H9 (cell line): ENCODE results near the gene TEAD1. TPM values are rescaled to one million over a fixed set of nuclear protein-coding genes. Genes with fewer than 3 reads are reported as not detected.

ENCODE experiments used
- DNase-seq: peaks from one replicate; pipeline ENCODE4 v3.0.0-alpha.2; 2017
- H2AFZ ChIP-seq: one replicate; pipeline ENCODE4 v1.6.1; 2013; ENCODE audit warnings: mild to moderate bottlenecking, low read length, control low read depth, moderate library complexity
- H2AK5ac ChIP-seq: 2 replicates; pipeline ENCODE4 v1.6.1; 2013; ENCODE audit warnings: low read length, control low read depth, mixed read lengths; ENCODE audit not compliant: insufficient read length
- H2BK120ac ChIP-seq: one replicate; pipeline ENCODE4 v1.6.1; 2013; ENCODE audit warnings: low read depth, mild to moderate bottlenecking, low read length, control low read depth, inconsistent platforms; ENCODE audit not compliant: poor library complexity, severe bottlenecking
- H2BK12ac ChIP-seq: 2 replicates; pipeline ENCODE4 v1.6.1; 2013; ENCODE audit warnings: low read length, control low read depth, mixed read lengths, low read depth; ENCODE audit not compliant: insufficient read length
- H2BK15ac ChIP-seq: 2 replicates; pipeline ENCODE4 v1.6.1; 2013; ENCODE audit warnings: low read depth, low read length, control low read depth
- H2BK20ac ChIP-seq: one replicate; pipeline ENCODE4 v1.6.1; 2013; ENCODE audit warnings: low read depth, mild to moderate bottlenecking, low read length, control low read depth, inconsistent platforms; ENCODE audit not compliant: poor library complexity, severe bottlenecking
- H2BK5ac ChIP-seq: 2 replicates; pipeline ENCODE4 v1.6.1; 2013; ENCODE audit warnings: low read length, control low read depth, mixed read lengths; ENCODE audit not compliant: insufficient read length
- H3K14ac ChIP-seq: 2 replicates; pipeline ENCODE4 v1.6.1; 2013; ENCODE audit warnings: low read length, control low read depth; ENCODE audit not compliant: insufficient read depth
- H3K18ac ChIP-seq: 2 replicates; pipeline ENCODE4 v1.6.1; 2013; ENCODE audit warnings: low read depth, mild to moderate bottlenecking, mixed read lengths, low read length, control low read depth; ENCODE audit not compliant: insufficient read length
- H3K23ac ChIP-seq: 2 replicates; pipeline ENCODE4 v1.6.1; 2013; ENCODE audit warnings: low read length, control low read depth, mixed read lengths, low read depth; ENCODE audit not compliant: insufficient read length
- H3K23me2 ChIP-seq: 2 replicates; pipeline ENCODE4 v1.6.1; 2013; ENCODE audit warnings: low read depth, mild to moderate bottlenecking, mixed read lengths, low read length, control low read depth; ENCODE audit not compliant: insufficient read length, poor library complexity, severe bottlenecking
- H3K27ac ChIP-seq: 2 replicates; pipeline ENCODE4 v1.5.1; 2013; ENCODE audit warnings: low read length, control low read depth, mixed read lengths, low read depth; ENCODE audit not compliant: insufficient read length
- H3K27me3 ChIP-seq: 2 replicates; pipeline ENCODE4 v1.6.1; 2013; ENCODE audit warnings: low read length, control low read depth, inconsistent platforms; ENCODE audit not compliant: insufficient read depth
- H3K4ac ChIP-seq: 2 replicates; pipeline ENCODE4 v1.6.1; 2013; ENCODE audit warnings: low read depth, mild to moderate bottlenecking, control low read depth, inconsistent platforms, low read length, moderate library complexity
- H3K4me1 ChIP-seq: 2 replicates; pipeline ENCODE4 v1.6.1; 2013; ENCODE audit warnings: low read length, control low read depth, inconsistent platforms; ENCODE audit not compliant: insufficient read depth
- H3K4me2 ChIP-seq: 2 replicates; pipeline ENCODE4 v1.6.1; 2013; ENCODE audit warnings: low read length, control low read depth, mixed read lengths; ENCODE audit not compliant: insufficient read length, insufficient read depth
- H3K56ac ChIP-seq: 2 replicates; pipeline ENCODE4 v1.6.1; 2013; ENCODE audit warnings: low read depth, mild to moderate bottlenecking, mixed read lengths, low read length, control low read depth; ENCODE audit not compliant: insufficient read length
- H3K79me1 ChIP-seq: 2 replicates; pipeline ENCODE4 v1.6.1; 2013; ENCODE audit warnings: low read depth, mild to moderate bottlenecking, moderate library complexity, low read length, control low read depth, inconsistent platforms; ENCODE audit not compliant: insufficient read depth, poor library complexity, severe bottlenecking
- H3K79me2 ChIP-seq: 2 replicates; pipeline ENCODE4 v1.6.1; 2013; ENCODE audit warnings: low read length, control low read depth, inconsistent platforms; ENCODE audit not compliant: insufficient read depth
- H3K9ac ChIP-seq: 2 replicates; pipeline ENCODE4 v1.6.1; 2013; ENCODE audit warnings: low read length, control low read depth, mixed read lengths; ENCODE audit not compliant: insufficient read length; ENCODE audit errors: extremely low read depth
- H3K9me3 ChIP-seq: one replicate; pipeline ENCODE4 v1.6.1; 2013; ENCODE audit warnings: low read depth, low read length, inconsistent platforms; ENCODE audit not compliant: control insufficient read depth
- H3T11ph ChIP-seq: one replicate; pipeline ENCODE4 v1.6.1; 2013; ENCODE audit warnings: mild to moderate bottlenecking, low read length, control low read depth, inconsistent platforms
- H4K20me1 ChIP-seq: one replicate; pipeline ENCODE4 v1.6.1; 2013; ENCODE audit not compliant: control insufficient read depth, insufficient read length, insufficient read depth
- H4K5ac ChIP-seq: 2 replicates; pipeline ENCODE4 v1.6.1; 2013; ENCODE audit warnings: low read depth, mild to moderate bottlenecking, mixed read lengths, low read length, control low read depth; ENCODE audit not compliant: insufficient read length
- H4K8ac ChIP-seq: replicated peaks from 2 replicates; pipeline ENCODE4 v1.6.1; 2013; ENCODE audit warnings: low read length, control low read depth, mixed read lengths, low read depth; ENCODE audit not compliant: insufficient read length
- H4K91ac ChIP-seq: 2 replicates; pipeline ENCODE4 v1.6.1; 2013; ENCODE audit warnings: low read depth, mild to moderate bottlenecking, moderate library complexity, mixed read lengths, low read length, control low read depth; ENCODE audit not compliant: insufficient read length
- H3K27ac Mint-ChIP-seq, 3 experiments: 2 replicates in 2 of 3; 3 replicates in 1 of 3; pipeline ENCODE4 v1.8.0; 2020 to 2021; ENCODE audit warnings: mixed read lengths in 3 of 3, mild to moderate bottlenecking in 1 of 3, moderate library complexity in 1 of 3
- H3K27me3 Mint-ChIP-seq: 2 replicates; pipeline ENCODE4 v1.8.0; 2021; ENCODE audit warnings: low read depth, mild to moderate bottlenecking, moderate library complexity, mixed read lengths
- H3K36me3 Mint-ChIP-seq, 3 experiments: 2 replicates in 2 of 3; 3 replicates in 1 of 3; pipeline ENCODE4 v1.8.0; 2020 to 2021; ENCODE audit warnings: low read depth in 3 of 3, mixed read lengths in 3 of 3; ENCODE audit not compliant: insufficient read depth in 1 of 3
- H3K4me1 Mint-ChIP-seq, 2 experiments: 2 replicates each; pipeline ENCODE4 v1.8.0; 2020; ENCODE audit warnings: mixed read lengths in 2 of 2
- H3K4me3 Mint-ChIP-seq, 2 experiments: 2 replicates in 1 of 2; 3 replicates in 1 of 2; pipeline ENCODE4 v1.8.0; 2020 to 2021; ENCODE audit warnings: mild to moderate bottlenecking in 2 of 2, mixed read lengths in 2 of 2, moderate library complexity in 1 of 2
- H3K9me3 Mint-ChIP-seq, 2 experiments: 2 replicates in 1 of 2; 3 replicates in 1 of 2; pipeline ENCODE4 v1.8.0; 2020; ENCODE audit warnings: mild to moderate bottlenecking in 2 of 2, mixed read lengths in 2 of 2, moderate library complexity in 1 of 2
- CTCF ChIP-seq: fragments of 200-600 bp; sonication (generic); conservative IDR thresholded peaks from 3 replicates; pipeline ENCODE4 v1.8.0; 2021; ENCODE audit warnings: antibody characterized with exemption, mild to moderate bottlenecking
- WGBS: extraction: QIAGEN DNeasy Blood & Tissue Kit; methylation state at CpG from one replicate; pipeline ENCODE4 v1.1.7; 2013; ENCODE audit warnings: missing lambda C conversion rate, low lambda C conversion rate, mixed read lengths; ENCODE audit not compliant: insufficient read length; ENCODE audit errors: extremely low coverage; 5-methylcytosine and 5-hydroxymethylcytosine counted together
- total RNA-seq: library from RNA; stranded (reverse); gene quantifications from 2 replicates; pipeline ENCODE4 v1.2.1, GENCODE V29; 2021

TEAD1 gene
- total RNA-seq, 1 experiment from 2014 or later, result 75.1 TPM

GRCh38 chr11:12772324-12772723 is 98.1 kb downstream of the TEAD1 start:
- no peaks in the 10 kb centered on the region for H3K9me3 ChIP-seq
- no peak overlapping the region; a peak in 1 of 7 replicates for H3K27ac Mint-ChIP-seq
- H3K23me2 ChIP-seq, result no peaks in the 10 kb centered on the region
- DNase-seq, result no peak
- no peak overlapping the region for H3K4me2 ChIP-seq
- peaks cover 37 to 39% of the 10 kb centered on the region in 2 experiments for H3K4me1 Mint-ChIP-seq
- H3K14ac ChIP-seq, result no peak overlapping the region
- H4K20me1 ChIP-seq, result peaks cover 2% of the 10 kb centered on the region
- no peak for TF ChIP-seq CTCF
- H3K27me3 Mint-ChIP-seq, result no peaks in the 10 kb centered on the region
- no peak overlapping the region for H3T11ph ChIP-seq
- H3K9ac ChIP-seq, result no peak overlapping the region
- H2BK5ac ChIP-seq, result no peak overlapping the region
- peaks cover 7% of the 10 kb centered on the region for H3K79me1 ChIP-seq
- H2BK20ac ChIP-seq, result no peak overlapping the region
- no peaks in the 10 kb centered on the region for H3K27me3 ChIP-seq
- peaks cover 16% of the 10 kb centered on the region; the same call in 1 of the 2 replicates for H3K79me2 ChIP-seq
- no peak overlapping the region for H2BK12ac ChIP-seq
- no peak overlapping the region for H2AK5ac ChIP-seq
- no peak overlapping the region for H4K5ac ChIP-seq
- H3K4ac ChIP-seq, result no peak overlapping the region
- no peak overlapping the region for H3K4me3 Mint-ChIP-seq
- no peak overlapping the region for H4K91ac ChIP-seq
- H3K4me1 ChIP-seq, result peaks cover 16% of the 10 kb centered on the region; the same call in 1 of the 2 replicates
- no peak overlapping the region for H2BK120ac ChIP-seq
- H3K36me3 Mint-ChIP-seq, result peaks cover 0 to 5% (median 3%) of the 10 kb centered on the region in 3 experiments; a peak in 3 of 7 replicates
- H3K56ac ChIP-seq, result no peak overlapping the region
- H2AFZ ChIP-seq, result no peak overlapping the region
- WGBS, result no CpG with 5 or more reads among the region's 1 CpG
- no peak overlapping the region for H3K27ac ChIP-seq
- H3K23ac ChIP-seq, result no peak overlapping the region
- H4K8ac ChIP-seq, result no peak overlapping the region
- no peak overlapping the region for H3K18ac ChIP-seq
- H2BK15ac ChIP-seq, result no peak overlapping the region
- H3K9me3 Mint-ChIP-seq, result no peaks in the 10 kb centered on the region
